ENCODE data around the gene MYO6.
"Not testable (repeated sequence)": the region's sequence is repeated elsewhere in the genome, so short reads cannot be mapped to it uniquely, and the experiment has no call there.

MYO6 gene

GRCh38 chr6:75876152-75876551 is 127.1 kb downstream of the MYO6 start:
- FAIRE-seq (no peak), DNase-seq (ENCODE audit: insufficient read length, low spot score) (no peak)

- FAIRE-seq (no peak), DNase-seq (ENCODE audit: insufficient read length, low spot score) (no peak)
Observed at GRCh38 chr6:75880305-75880704, 131.3 kb downstream of the MYO6 start.

- DNase-seq (ENCODE audit: insufficient read length, low spot score) (peak; percentile 14), FAIRE-seq (no peak)
Observed at GRCh38 chr6:75882734-75883133, 133.7 kb downstream of the MYO6 start.

- FAIRE-seq (no peak), DNase-seq (ENCODE audit: insufficient read length, low spot score) (no peak)
Observed at GRCh38 chr6:75884822-75885221, 135.8 kb downstream of the MYO6 start.

GRCh38 chr6:75892384-75892783 is 143.3 kb downstream of the MYO6 start:
- DNase-seq (ENCODE audit: insufficient read length, low spot score) (no peak), FAIRE-seq (no peak)

- FAIRE-seq (no peak), DNase-seq (ENCODE audit: insufficient read length, low spot score) (peak; percentile 24)
Observed at GRCh38 chr6:75893058-75893775, 144.2 kb downstream of the MYO6 start.

GRCh38 chr6:75893776-75894152 is 144.7 kb downstream of the MYO6 start:
- no peak for DNase-seq (ENCODE audit: insufficient read length, low spot score)

GRCh38 chr6:75896526-75896925 is 147.5 kb downstream of the MYO6 start:
- DNase-seq (ENCODE audit: insufficient read length, low spot score) = no peak

More at GRCh38 chr6:75893776-75894152, 144.7 kb downstream of the MYO6 start:
- no peak for FAIRE-seq

GRCh38 chr6:75900216-75900615 is 151.2 kb downstream of the MYO6 start:
- FAIRE-seq; DNase-seq (ENCODE audit: insufficient read length, low spot score): not testable (repeated sequence)

More at GRCh38 chr6:75896526-75896925, 147.5 kb downstream of the MYO6 start:
- no peak for FAIRE-seq

- not testable (repeated sequence) for DNase-seq (ENCODE audit: insufficient read length, low spot score); FAIRE-seq
Observed at GRCh38 chr6:75905129-75905528, 156.1 kb downstream of the MYO6 start.

- DNase-seq (ENCODE audit: insufficient read length, low spot score) (no peak), FAIRE-seq (no peak)
Observed at GRCh38 chr6:75906871-75907270, 157.8 kb downstream of the MYO6 start.

- DNase-seq (ENCODE audit: insufficient read length, low spot score) (no peak), FAIRE-seq (no peak)
Observed at GRCh38 chr6:75907444-75907843, 158.4 kb downstream of the MYO6 start.

GRCh38 chr6:75913040-75913439 is 164.0 kb downstream of the MYO6 start:
- FAIRE-seq (no peak), DNase-seq (ENCODE audit: insufficient read length, low spot score) (no peak)

- DNase-seq (ENCODE audit: insufficient read length, low spot score) (no peak), FAIRE-seq (no peak)
Observed at GRCh38 chr6:75922226-75922625, 173.2 kb downstream of the MYO6 start.

GRCh38 chr6:75926293-75927168 is 177.5 kb downstream of the MYO6 start:
- DNase-seq (ENCODE audit: insufficient read length, low spot score) = no peak
- no peak for FAIRE-seq

- DNase-seq (ENCODE audit: insufficient read length, low spot score) (no peak), FAIRE-seq (no peak)
Observed at GRCh38 chr6:75931011-75931680, 182.1 kb downstream of the MYO6 start.

GRCh38 chr6:75932067-75932466 is 183.0 kb downstream of the MYO6 start:
- FAIRE-seq = no peak
- no peak for DNase-seq (ENCODE audit: insufficient read length, low spot score)

- DNase-seq (ENCODE audit: insufficient read length, low spot score) (no peak), FAIRE-seq (no peak)
Observed at GRCh38 chr6:75933387-75933975, 184.4 kb downstream of the MYO6 start.

- no peak for FAIRE-seq
Observed at GRCh38 chr6:75934643-75935472, 185.8 kb downstream of the MYO6 start.

GRCh38 chr6:75935473-75935793 is 186.4 kb downstream of the MYO6 start:
- FAIRE-seq = no peak
- DNase-seq (ENCODE audit: insufficient read length, low spot score) = no peak

More at GRCh38 chr6:75934643-75935472, 185.8 kb downstream of the MYO6 start:
- peak; percentile 75 for DNase-seq (ENCODE audit: insufficient read length, low spot score)

All from HTR-8/SVneo (cell line).